Liver (tissue), 3 donors: ENCODE data around the gene GLIPR2.

ENCODE experiments used
- CTCF ChIP-seq: fragments of 150-350 bp; IDR thresholded peaks from 2 replicates; pipeline ENCODE4 v1.5.1; 2017; ENCODE audit warnings: improper control_type of control experiment, low read depth, low read length; ENCODE audit not compliant: missing input control
- GABPA ChIP-seq, 2 donors: IDR thresholded peaks in 1 of 2; conservative IDR thresholded peaks in 1 of 2; 2 replicates each; pipeline ENCODE4 v1.6.1; 2016; ENCODE audit warnings: antibody characterized with exemption in 2 of 2, mild to moderate bottlenecking in 1 of 2, moderate library complexity in 1 of 2
- HNF4G ChIP-seq: IDR thresholded peaks from 2 replicates; pipeline ENCODE4 v1.6.1; 2016; ENCODE audit warnings: antibody characterized with exemption
- RAD21 ChIP-seq, 2 donors: IDR thresholded peaks; 2 replicates each; pipeline ENCODE4 v1.6.1; 2016; ENCODE audit warnings: antibody characterized with exemption in 2 of 2, mild to moderate bottlenecking in 2 of 2
- SP1 ChIP-seq: IDR thresholded peaks from 2 replicates; pipeline ENCODE4 v1.6.1; 2018; ENCODE audit warnings: antibody characterized with exemption, mild to moderate bottlenecking
- TAF1 ChIP-seq: conservative IDR thresholded peaks from 2 replicates; pipeline ENCODE4 v1.6.1; 2016; ENCODE audit warnings: antibody characterized with exemption, mild to moderate bottlenecking
- donor health status: healthy.
- donor health status: healthy.

- TF ChIP-seq CTCF: no peak
- TF ChIP-seq GABPA (IDR thresholded peaks at IDR 0.05 in 1 of 2, conservative IDR thresholded peaks at IDR 0.05 in 1 of 2): no peak
- no peak for TF ChIP-seq HNF4G
- no peak for TF ChIP-seq TAF1
- no peak for TF ChIP-seq RAD21 (IDR thresholded peaks at IDR 0.05)
- TF ChIP-seq SP1: no peak
These were observed 51.7 kb downstream of the GLIPR2 start for GRCh38 chr9:36188212-36188611.
